Ovary (tissue), 3 donors: ENCODE measurements around the gene ANHX.

Source experiments
- CTCF ChIP-seq, 3 donors: fragments of 450-650 bp in 2 of 3; fragments of 200-600 bp in 1 of 3; IDR thresholded peaks; one replicate each; pipeline versions ENCODE4 v1.5.1 to v1.8.0; 2016 to 2022; ENCODE audit warnings: antibody characterized with exemption in 3 of 3, mild to moderate bottlenecking in 1 of 3
- EP300 ChIP-seq: sonication (generic); formaldehyde crosslinking; IDR thresholded peaks from one replicate; pipeline ENCODE4 v1.6.1; 2017; ENCODE audit warnings: antibody characterized with exemption
- POLR2A ChIP-seq: fragments of 450-650 bp; IDR thresholded peaks from one replicate; pipeline ENCODE4 v1.6.1; 2017; ENCODE audit warnings: antibody characterized with exemption, mild to moderate bottlenecking, moderate library complexity
- donor health status: DM: no; HTN: no; CAD: no.

DNA sequence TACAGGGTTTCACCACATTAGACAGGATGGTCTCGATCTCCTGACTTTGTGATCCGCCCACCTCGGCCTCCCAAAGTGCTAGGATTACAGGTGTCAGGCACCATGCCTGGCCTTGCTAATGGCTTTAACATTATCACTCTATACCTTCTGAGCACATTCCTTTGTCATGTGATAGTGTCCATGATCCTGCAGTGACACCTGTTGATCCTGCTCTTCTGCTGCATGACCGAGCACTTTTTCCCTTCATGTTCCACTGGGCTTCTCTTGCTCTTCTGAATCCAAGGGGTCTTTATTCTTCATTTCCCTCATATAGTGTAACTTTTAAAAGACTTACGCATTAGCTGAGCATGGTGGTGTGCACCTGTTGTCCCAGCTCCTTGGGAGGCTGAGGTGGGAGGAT lies 42.8 kb downstream of the ANHX start:
- no peak for TF ChIP-seq EP300
- TF ChIP-seq CTCF (IDR thresholded peaks at IDR 0.05), result no peak
- TF ChIP-seq POLR2A, result no peak
